NK-92 (cell line): Measurements from ENCODE around the gene L3MBTL3.

Source experiments
- DNase-seq: peaks from one replicate; lab custom pipeline; 2025; ENCODE audit not compliant: unreplicated experiment; lab: John Stamatoyannopoulos, UW

Gene L3MBTL3

GRCh38 chr6:130018292-130018743 is at the start of gene L3MBTL3:
Gene L3MBTL3 (plus strand): TSS chr6:130018581. CDS start chr6:130042700, 24,119 bp downstream.
- DNase-seq: peak; percentile 43

- DNase-seq: no peak
These were observed 49.3 kb upstream of the L3MBTL3 start for GRCh38 chr6:129969064-129969463.

- no peak for DNase-seq
These were observed 42.3 kb upstream of the L3MBTL3 start for GRCh38 chr6:129976110-129976509.

- no peak for DNase-seq
These were observed 40.0 kb upstream of the L3MBTL3 start for GRCh38 chr6:129978148-129978916.

- no peak for DNase-seq
These were observed 37.6 kb upstream of the L3MBTL3 start for GRCh38 chr6:129980821-129981220.

GRCh38 chr6:129981598-129981997 is 36.8 kb upstream of the L3MBTL3 start:
- no peak for DNase-seq

GRCh38 chr6:129989396-129989795 is 29.0 kb upstream of the L3MBTL3 start:
- no peak for DNase-seq

GRCh38 chr6:129992881-129993280 is 25.5 kb upstream of the L3MBTL3 start:
- DNase-seq: no peak

GRCh38 chr6:129994410-129994809 is 24.0 kb upstream of the L3MBTL3 start:
- DNase-seq: no peak

GRCh38 chr6:129996387-129996786 is 22.0 kb upstream of the L3MBTL3 start:
- DNase-seq: no peak

- no peak for DNase-seq
These were observed 17.6 kb upstream of the L3MBTL3 start for GRCh38 chr6:130000526-130001421.

- DNase-seq: no peak
These were observed 10.0 kb upstream of the L3MBTL3 start for GRCh38 chr6:130008236-130008873.

GRCh38 chr6:130009146-130009545 is 9.2 kb upstream of the L3MBTL3 start:
- DNase-seq: no peak

- DNase-seq: no peak
These were observed 8.0 kb upstream of the L3MBTL3 start for GRCh38 chr6:130010387-130010786.

- DNase-seq: no peak
These were observed 5.7 kb upstream of the L3MBTL3 start for GRCh38 chr6:130012728-130013127.

- no peak for DNase-seq
These were observed 454 bp downstream of the L3MBTL3 start for GRCh38 chr6:130018744-130019325.

- no peak for DNase-seq
These were observed 1.1 kb downstream of the L3MBTL3 start for GRCh38 chr6:130019326-130020072.

GRCh38 chr6:130020073-130020906 is 1.9 kb downstream of the L3MBTL3 start:
- DNase-seq: no peak

- no peak for DNase-seq
These were observed 2.7 kb downstream of the L3MBTL3 start for GRCh38 chr6:130020907-130021629.
